HFF-Myc (cell line): Measurements from ENCODE around the gene BRSK2.
A peak's percentile ranks its signal among the peaks of the same experiment; 100 is the strongest.

Source experiments
- DNase-seq: peaks from one replicate; pipeline ENCODE4 v3.0.0-alpha.2; 2011; ENCODE audit warnings: low read depth; ENCODE audit errors: extremely low read depth
- H3K4me3 ChIP-seq: replicated peaks from 2 replicates; pipeline ENCODE4 v1.5.1; 2011; ENCODE audit warnings: low read depth, mild to moderate bottlenecking, control low read depth, low read length
- CTCF ChIP-seq: IDR thresholded peaks from 2 replicates; pipeline ENCODE4 v1.5.1; 2012; ENCODE audit warnings: mild to moderate bottlenecking, low read depth, low read length, control low read depth; ENCODE audit errors: missing control alignments

Gene BRSK2

DNA sequence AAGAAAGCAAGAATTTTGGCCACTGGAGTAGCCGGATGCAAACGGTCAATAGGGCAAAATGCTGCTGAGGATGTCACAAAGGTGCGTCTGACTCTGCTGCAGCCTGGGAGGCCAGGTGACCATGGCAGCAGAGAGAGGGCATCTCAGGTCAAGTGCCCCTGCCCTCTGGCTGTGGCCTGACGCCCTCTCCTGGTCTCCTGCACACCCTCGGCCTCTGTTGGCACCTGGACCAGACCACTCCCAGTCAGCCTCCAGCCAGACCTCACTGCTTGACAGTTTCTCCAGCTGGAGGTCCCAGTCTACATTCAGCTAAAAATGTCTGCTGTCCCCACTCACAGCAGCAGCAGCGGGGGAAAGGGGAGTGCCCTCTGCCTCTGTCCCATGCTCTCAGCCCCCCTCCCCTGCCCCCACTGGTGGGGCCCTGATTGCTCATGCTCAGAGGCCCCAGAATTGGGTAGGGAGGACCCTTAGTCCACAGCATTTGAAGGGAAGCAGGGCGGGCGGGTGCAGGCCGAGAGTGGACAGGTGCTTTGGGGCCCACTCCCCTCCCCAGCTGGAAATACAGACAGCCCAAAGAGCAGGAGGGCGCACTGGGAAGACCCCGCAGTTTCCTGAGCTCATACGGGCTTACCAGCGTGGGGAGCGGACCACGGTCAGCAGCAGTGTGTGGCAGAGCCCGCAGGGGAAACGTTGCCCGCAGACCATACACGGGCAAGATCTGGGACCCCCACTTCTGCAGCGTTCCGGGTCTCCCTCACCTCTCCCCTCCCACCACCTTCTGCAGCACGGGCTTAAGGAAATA, 1.6 kb upstream of the BRSK2 start:
- no peak for TF ChIP-seq CTCF
- H3K4me3 ChIP-seq = peak overlapping the region; percentile 45
- DNase-seq = no peak

- peak overlapping the region; percentile 45 for H3K4me3 ChIP-seq
- TF ChIP-seq CTCF = no peak
- DNase-seq = no peak
Measured at GRCh38 chr11:1388763-1389102, 1.0 kb upstream of the BRSK2 start.

DNA sequence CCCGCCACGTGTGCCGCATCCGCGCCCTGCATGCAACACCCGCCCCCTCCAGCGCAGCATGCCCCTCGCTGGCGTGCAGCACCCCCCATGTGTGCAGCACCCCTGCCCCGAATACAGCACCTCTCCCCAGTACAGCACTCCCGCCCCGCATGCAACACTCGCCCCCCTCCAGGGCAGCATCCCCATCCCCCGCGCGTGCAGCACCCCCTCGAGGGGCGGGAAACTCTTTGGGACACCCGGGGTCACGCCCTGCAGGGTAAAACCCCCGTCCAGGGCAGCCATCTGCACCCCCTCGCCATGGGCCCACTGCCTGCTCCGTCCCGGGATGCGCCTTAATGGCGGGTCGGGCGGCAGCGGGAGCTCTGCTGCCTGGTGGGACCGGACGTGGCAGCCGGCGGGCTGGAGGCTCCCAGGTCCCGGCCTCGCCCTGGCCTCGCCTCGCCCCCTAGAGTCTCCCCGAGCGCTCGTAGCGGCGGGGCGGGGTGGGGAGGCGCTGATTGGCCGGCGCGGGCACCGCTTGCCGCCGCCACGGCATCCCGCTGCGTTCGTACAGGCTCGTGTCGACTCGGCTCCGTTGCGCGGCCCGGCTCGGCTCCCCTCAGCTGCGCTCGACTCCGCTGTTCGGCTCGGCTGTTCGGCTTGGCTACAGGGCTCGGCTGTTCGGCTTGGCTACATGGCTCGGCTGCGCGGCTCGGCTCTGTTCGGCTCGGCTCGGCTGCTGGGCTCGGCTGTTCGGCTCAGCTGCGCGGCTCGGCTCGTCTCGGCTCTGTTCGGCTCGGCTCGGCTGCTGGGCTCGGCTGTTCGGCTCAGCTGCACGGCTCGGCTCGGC, 417 bp upstream of the BRSK2 start:
- peak overlapping the region; percentile 45 for H3K4me3 ChIP-seq
- no peak for TF ChIP-seq CTCF
- DNase-seq = peak; percentile 79

GRCh38 chr11:1390569-1391164, 933 bp downstream of the BRSK2 start:
- DNase-seq = no peak
- H3K4me3 ChIP-seq = 0 out of 2 replicates have a peak overlapping the region, but pooled peaks have one; percentile 9
- TF ChIP-seq CTCF = no peak

DNA sequence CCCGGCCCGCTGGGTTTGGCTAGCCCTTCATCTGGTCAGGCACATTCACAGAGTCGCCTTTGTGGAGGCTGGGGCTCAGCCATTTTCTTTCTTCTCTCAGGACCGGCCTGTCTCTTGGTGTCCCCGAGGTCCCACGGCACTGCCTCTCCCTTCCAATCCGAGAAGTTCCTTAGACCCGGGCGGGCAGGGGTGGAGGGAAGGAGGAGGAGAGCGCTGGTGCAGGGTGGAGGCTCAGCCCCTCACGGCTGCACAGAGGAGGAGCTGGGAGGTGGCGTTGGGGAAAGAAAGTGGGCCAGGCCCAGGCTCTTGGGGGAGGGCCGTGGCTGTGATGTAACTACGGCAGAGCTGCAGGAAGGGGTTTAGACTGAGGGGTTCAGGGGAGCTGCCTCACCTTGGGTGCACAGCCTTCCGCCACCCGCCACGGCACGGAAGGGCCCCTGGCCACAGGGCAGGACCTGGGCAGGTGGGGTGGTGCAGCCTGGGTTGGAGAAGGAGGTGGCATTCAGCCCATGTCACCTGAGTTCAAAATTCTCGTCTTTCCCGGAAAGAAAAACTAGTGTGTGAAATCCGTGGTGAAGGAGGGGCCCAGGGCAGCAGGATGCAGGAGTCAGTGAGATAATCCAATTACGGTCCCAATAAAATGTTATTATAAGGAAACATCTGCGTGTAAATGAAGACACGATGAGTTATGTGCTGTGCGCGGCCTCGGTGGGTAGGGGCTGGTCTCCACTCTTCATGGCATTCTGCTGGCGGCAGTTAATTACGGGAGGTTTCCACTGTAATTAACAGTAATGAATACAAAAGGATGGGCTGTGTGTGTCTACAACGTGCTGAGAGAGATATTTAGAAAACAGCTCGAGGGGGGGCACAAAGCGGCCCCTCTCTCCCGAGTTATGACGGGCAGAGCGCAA, 1.7 kb downstream of the BRSK2 start:
- 0 out of 2 replicates have a peak overlapping the region, but pooled peaks have one; percentile 9 for H3K4me3 ChIP-seq
- no peak for DNase-seq
- TF ChIP-seq CTCF = no peak

DNA sequence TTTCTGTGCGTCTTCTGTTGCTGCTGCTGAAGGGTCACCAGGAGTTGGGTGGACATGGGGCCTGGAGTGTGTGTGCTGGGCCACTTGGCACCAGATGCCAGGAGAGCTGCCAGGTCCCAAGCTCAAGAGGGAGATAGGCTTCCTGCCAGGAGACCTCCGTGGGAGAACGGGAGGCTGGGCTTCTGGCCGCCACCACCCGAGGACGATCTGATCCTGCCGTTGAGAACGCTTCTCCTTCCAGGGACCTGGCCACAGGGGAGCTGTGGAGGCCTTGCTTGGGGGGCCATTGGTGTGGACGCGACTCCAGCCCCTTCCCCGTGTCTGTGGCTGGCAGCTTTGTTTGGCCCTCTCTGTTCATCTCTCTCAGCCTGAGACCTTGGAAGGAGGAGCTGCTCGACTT, 2.4 kb downstream of the BRSK2 start:
- no peak overlapping the region for H3K4me3 ChIP-seq
- no peak for TF ChIP-seq CTCF
- DNase-seq = no peak
